Sigmoid colon (tissue), 7 donors: Measurements from ENCODE around the gene DEDD. TPM values are rescaled to one million over a fixed set of nuclear protein-coding genes. Genes with fewer than 3 reads are reported as not detected.

Experiments
- DNase-seq: peaks from one replicate; pipeline ENCODE4 v3.0.0-alpha.2; 2019
- H3K27ac ChIP-seq, 4 donors: fragments of 200-600 bp; sonication (generic); one replicate each; pipeline ENCODE4 v1.5.1; 2016 to 2019; ENCODE audit warnings: mild to moderate bottlenecking in 1 of 4
- H3K27me3 ChIP-seq, 3 donors: fragments of 200-600 bp; sonication (generic); one replicate each; pipeline ENCODE4 v1.5.1; 2019; ENCODE audit warnings: mild to moderate bottlenecking in 1 of 3
- H3K36me3 ChIP-seq, 4 donors: fragments of 200-600 bp; sonication (generic); one replicate each; pipeline ENCODE4 v1.5.1; 2016 to 2019
- H3K4me1 ChIP-seq, 4 donors: fragments of 200-600 bp; sonication (generic); one replicate each; pipeline ENCODE4 v1.5.1; 2017 to 2019
- H3K4me3 ChIP-seq, 4 donors: fragments of 200-600 bp; sonication (generic); one replicate each; pipeline ENCODE4 v1.5.1; 2017 to 2019; ENCODE audit warnings: mild to moderate bottlenecking in 2 of 4, moderate library complexity in 1 of 4
- H3K9me3 ChIP-seq, 4 donors: fragments of 200-600 bp in 3 of 4; sonication (generic) in 3 of 4; one replicate each; pipeline versions ENCODE4 v1.5.1 to v1.6.1; 2013 to 2019
- EP300 ChIP-seq, 4 donors: sonication (generic); formaldehyde crosslinking; IDR thresholded peaks; one replicate each; pipeline ENCODE4 v1.6.1; 2017; ENCODE audit warnings: antibody characterized with exemption in 4 of 4
- POLR2A ChIP-seq, 2 donors: fragments of 450-650 bp; IDR thresholded peaks; one replicate each; pipeline ENCODE4 v1.6.1; 2016; ENCODE audit warnings: antibody characterized with exemption in 2 of 2, mild to moderate bottlenecking in 2 of 2, moderate library complexity in 2 of 2
- POLR2AphosphoS5 ChIP-seq, 4 donors: sonication (generic); formaldehyde crosslinking; IDR thresholded peaks; one replicate each; pipeline ENCODE4 v1.6.1; 2017; ENCODE audit warnings: antibody characterized with exemption in 4 of 4
- WGBS, 2 donors: extraction: QIAGEN DNeasy Blood & Tissue Kit; methylation state at CpG; one replicate each; pipeline ENCODE4 v1.1.7; 2013; 5-methylcytosine and 5-hydroxymethylcytosine counted together
- intact Hi-C: fragments of 100-400 bp; cut with DNase I; formaldehyde crosslinking; loops from one replicate; pipeline ENCODE4 v1.15.1; 2023
- polyA plus RNA-seq, 3 donors: library from polyadenylated mRNA; stranded (reverse); fragments of 200-250 nt; gene quantifications; one replicate each; pipeline ENCODE4 v1.2.3, GENCODE V29; 2013
- total RNA-seq, 4 donors: library from RNA; depleted of rRNA; stranded (reverse); fragments of >200 nt; gene quantifications; one replicate each; pipeline ENCODE4 v1.1.0, GENCODE V29; 2016
- TF ChIP-seq, protein P1 (sequence below), 4 experiments: fragments of 450-650 bp in 3 of 4; fragments of 200-600 bp in 1 of 4; IDR thresholded peaks; one replicate each; pipeline ENCODE4 v1.5.1; 2016 to 2019; ENCODE audit warnings: antibody characterized with exemption in 4 of 4, mild to moderate bottlenecking in 3 of 4, moderate library complexity in 2 of 4
- donor health status: healthy with polysubstance abuse.
- donor health status: Bipolar disorder and iron deficiency.
- donor health status: healthy.

Gene DEDD
- total and polyA plus RNA-seq, 7 donors: 24.0 to 34.2 (median 30.5) TPM

DNA sequence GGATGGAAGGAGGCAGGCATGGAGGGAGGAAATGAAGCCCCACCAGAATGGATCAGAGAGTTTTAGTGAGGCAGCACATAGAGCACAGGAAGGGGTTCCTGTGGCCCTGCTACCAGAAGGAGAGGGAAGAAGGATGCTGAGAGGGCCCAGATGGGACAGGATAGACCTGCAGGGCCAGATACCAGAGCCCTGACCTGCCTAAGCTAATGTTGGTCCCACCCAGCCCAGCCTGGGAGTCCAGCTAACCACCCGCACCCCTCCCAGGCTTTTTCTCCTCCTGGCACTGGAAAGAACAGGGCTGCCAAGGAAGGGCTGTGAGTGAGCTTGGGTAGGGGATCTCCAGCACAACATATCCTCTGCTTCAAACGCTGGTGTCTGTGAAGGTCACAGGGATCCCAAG lies 50.0 kb downstream of the DEDD start:
- Histone ChIP-seq H3K4me3 (no peak overlapping the region), H3K4me1 (no peaks in the 10 kb centered on the region), H3K27me3 (peaks cover 0 to 4% (median 0%) of the 10 kb centered on the region in 3 donors), H3K27ac (no peak overlapping the region), H3K36me3 (no peaks in the 10 kb centered on the region), H3K9me3 (no peaks in the 10 kb centered on the region)
- no peak for TF ChIP-seq EP300 (IDR thresholded peaks at IDR 0.05)
- TF ChIP-seq POLR2AphosphoS5 (IDR thresholded peaks at IDR 0.05): no peak
- TF ChIP-seq, protein P1, sequence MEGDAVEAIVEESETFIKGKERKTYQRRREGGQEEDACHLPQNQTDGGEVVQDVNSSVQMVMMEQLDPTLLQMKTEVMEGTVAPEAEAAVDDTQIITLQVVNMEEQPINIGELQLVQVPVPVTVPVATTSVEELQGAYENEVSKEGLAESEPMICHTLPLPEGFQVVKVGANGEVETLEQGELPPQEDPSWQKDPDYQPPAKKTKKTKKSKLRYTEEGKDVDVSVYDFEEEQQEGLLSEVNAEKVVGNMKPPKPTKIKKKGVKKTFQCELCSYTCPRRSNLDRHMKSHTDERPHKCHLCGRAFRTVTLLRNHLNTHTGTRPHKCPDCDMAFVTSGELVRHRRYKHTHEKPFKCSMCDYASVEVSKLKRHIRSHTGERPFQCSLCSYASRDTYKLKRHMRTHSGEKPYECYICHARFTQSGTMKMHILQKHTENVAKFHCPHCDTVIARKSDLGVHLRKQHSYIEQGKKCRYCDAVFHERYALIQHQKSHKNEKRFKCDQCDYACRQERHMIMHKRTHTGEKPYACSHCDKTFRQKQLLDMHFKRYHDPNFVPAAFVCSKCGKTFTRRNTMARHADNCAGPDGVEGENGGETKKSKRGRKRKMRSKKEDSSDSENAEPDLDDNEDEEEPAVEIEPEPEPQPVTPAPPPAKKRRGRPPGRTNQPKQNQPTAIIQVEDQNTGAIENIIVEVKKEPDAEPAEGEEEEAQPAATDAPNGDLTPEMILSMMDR (IDR thresholded peaks at IDR 0.05): no peak
- TF ChIP-seq POLR2A (IDR thresholded peaks at IDR 0.05): no peak
- no peak for DNase-seq
- intact Hi-C loops: no loop called here
- WGBS, 2 donors: 90 to 91% methylated on average over 2 of the region's 2 CpGs

DNA sequence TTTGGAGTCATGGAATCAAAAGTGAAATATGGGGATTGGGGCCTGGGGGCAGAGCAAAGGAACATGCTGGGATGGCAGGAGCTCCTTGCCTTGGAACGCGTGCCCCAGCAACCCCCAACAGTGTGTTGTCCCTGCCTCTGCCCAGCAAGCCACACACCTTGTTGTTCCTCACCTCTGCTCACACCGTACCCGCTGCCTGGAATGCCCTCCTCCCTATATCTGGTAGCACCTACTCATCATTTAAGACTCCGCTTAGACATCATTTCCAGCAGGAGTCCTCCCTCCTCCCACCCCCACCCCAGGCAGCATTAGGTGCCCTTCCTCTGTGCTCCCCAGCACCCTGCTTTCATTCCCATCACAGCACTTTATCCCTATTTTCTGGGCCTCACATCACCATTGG lies 50.9 kb downstream of the DEDD start:
- Histone ChIP-seq H3K27me3 (peaks cover 0 to 4% (median 0%) of the 10 kb centered on the region in 3 donors), H3K36me3 (no peaks in the 10 kb centered on the region), H3K9me3 (no peaks in the 10 kb centered on the region), H3K4me3 (no peak overlapping the region), H3K27ac (no peak overlapping the region), H3K4me1 (no peaks in the 10 kb centered on the region)
- WGBS, 2 donors: 75 to 78% methylated on average over 5 of the region's 5 CpGs
- TF ChIP-seq POLR2A (IDR thresholded peaks at IDR 0.05) (no peak), EP300 (IDR thresholded peaks at IDR 0.05) (no peak), POLR2AphosphoS5 (IDR thresholded peaks at IDR 0.05) (no peak)
- TF ChIP-seq, protein P1 (IDR thresholded peaks at IDR 0.05): no peak
- intact Hi-C loops: no loop called here
- DNase-seq: no peak

DNA sequence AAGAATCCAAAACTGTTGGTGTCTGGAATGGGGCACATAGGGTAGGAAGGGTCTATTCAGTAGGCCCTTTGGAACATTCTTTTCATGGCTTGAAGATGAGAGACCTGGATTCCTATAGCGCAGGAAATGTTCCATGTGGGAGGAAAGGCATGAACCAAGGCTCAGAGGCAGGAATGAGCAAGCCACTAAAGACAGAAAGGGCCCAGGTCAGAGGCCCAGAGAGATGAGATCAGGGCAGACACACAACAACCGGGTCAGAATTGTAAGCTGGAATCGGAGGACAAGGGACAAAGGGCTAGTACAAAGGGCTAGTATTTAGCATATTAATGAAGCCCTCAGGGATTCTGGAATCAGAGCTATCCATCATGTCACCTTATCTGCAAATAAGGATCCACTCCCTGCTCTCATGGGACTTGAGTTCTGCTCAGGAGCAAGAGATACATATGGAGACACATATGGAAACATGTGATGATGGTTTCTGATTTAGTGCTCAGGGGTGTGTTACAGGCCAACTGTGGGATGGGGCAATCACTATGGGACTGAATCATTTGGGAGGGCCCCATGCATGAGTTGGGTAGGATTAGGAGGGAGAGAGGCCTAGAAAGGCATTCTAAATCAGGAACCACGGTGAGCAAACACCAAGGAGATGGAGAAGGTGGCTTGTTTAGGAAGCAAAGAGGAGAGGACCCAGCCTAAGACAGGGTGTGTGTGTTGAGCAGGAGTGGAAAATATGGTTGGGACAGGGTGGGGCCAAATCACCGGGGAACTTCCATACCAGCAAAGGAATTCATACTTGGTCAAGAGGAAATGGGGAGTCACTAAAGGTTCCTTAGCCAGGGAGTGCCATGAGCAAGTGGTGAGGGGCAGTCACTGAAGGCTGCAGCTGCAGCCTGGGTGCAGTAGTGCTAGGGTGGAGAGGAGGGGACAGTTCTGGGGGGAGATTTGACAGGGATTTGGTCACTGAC lies 51.7 kb downstream of the DEDD start:
- no peak for TF ChIP-seq POLR2A (IDR thresholded peaks at IDR 0.05)
- no peak for TF ChIP-seq EP300 (IDR thresholded peaks at IDR 0.05)
- Histone ChIP-seq H3K36me3 (no peaks in the 10 kb centered on the region), H3K27me3 (peaks cover 0 to 4% (median 0%) of the 10 kb centered on the region in 3 donors), H3K4me3 (no peak overlapping the region), H3K4me1 (no peaks in the 10 kb centered on the region), H3K27ac (no peak overlapping the region), H3K9me3 (no peaks in the 10 kb centered on the region)
- 77 to 83% methylated on average over 5 of the region's 5 CpGs for WGBS, 2 donors
- intact Hi-C loops: no loop called here
- DNase-seq: no peak

DNA sequence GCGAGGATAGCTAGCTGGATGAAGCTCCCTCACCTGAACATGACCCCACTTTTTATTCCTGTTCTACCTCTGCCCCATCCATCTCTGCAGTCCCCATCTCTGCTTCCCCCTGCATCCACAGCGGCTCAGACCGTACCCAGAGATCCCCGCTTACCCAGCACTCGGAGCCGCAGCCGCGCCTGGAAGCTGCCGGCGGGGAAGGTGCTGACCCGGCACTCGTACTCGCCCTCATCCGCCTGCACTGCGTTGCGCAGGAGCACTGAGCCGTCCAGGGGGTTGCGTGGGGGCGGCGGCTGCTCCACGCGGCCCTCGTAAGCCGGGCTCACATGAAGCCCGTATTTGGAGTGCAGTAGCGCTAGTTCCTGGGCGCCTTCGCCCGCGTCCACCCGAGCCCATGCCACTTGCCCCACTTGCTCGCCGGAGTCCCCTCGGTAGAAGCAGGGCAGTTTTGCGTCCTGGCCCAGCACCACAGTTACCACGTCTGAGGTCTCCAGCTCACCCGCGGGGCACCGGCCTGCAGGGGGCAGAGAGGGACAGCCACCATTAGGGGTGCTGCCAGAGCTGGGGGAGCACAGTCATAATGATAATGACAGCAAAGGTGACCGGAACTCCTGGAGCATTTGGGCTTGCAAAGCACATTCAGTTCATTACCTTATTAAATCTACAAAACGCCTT lies 52.9 kb downstream of the DEDD start:
- intact Hi-C loops: no loop called here
- 78 to 89% methylated on average over 41 of the region's 41 CpGs for WGBS, 2 donors
- H3K27me3 ChIP-seq: peaks cover 0 to 4% (median 0%) of the 10 kb centered on the region in 3 donors
- no peak for DNase-seq
- H3K27ac ChIP-seq: no peak overlapping the region
- H3K36me3 ChIP-seq: no peaks in the 10 kb centered on the region
- no peaks in the 10 kb centered on the region for H3K9me3 ChIP-seq
- no peaks in the 10 kb centered on the region for H3K4me1 ChIP-seq
- H3K4me3 ChIP-seq: no peak overlapping the region
- TF ChIP-seq POLR2AphosphoS5 (IDR thresholded peaks at IDR 0.05): no peak
- no peak for TF ChIP-seq POLR2A (IDR thresholded peaks at IDR 0.05)
- no peak for TF ChIP-seq EP300 (IDR thresholded peaks at IDR 0.05)
- TF ChIP-seq, protein P1 (IDR thresholded peaks at IDR 0.05): no peak

DNA sequence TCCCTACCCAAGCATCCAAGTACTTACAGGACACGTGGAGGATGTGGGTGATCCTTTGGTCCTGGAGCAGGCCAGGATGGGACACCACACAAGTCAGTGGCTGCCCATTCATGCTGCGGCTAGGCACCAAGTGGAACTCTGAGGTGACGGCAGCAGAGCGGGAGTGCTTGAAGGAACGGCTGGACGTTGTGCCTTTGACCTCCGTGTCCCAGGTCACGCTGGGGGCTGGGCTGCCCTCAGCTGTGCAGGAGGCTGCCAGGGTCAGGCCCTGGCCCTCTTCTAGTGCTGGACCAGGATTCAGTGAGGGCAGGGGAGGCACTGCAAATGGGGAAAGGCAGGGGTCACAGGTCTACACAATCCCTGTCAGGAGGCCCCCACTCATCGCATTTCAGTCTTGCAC lies 55.0 kb downstream of the DEDD start:
- WGBS, 2 donors: 86% methylated on average over 9 of the region's 9 CpGs
- Histone ChIP-seq H3K36me3 (no peaks in the 10 kb centered on the region), H3K9me3 (no peaks in the 10 kb centered on the region), H3K27ac (no peak overlapping the region), H3K4me1 (no peaks in the 10 kb centered on the region), H3K27me3 (peaks cover 0 to 4% (median 0%) of the 10 kb centered on the region in 3 donors), H3K4me3 (no peak overlapping the region)
- TF ChIP-seq EP300 (IDR thresholded peaks at IDR 0.05) (no peak), POLR2AphosphoS5 (IDR thresholded peaks at IDR 0.05) (no peak), POLR2A (IDR thresholded peaks at IDR 0.05) (no peak)
- TF ChIP-seq, protein P1 (IDR thresholded peaks at IDR 0.05): no peak
- DNase-seq: no peak
- intact Hi-C loops: no loop called here
